Upper lobe of left lung (tissue), 4 donors: Measurements from ENCODE around the gene TRMT1.

ENCODE experiments used
- CTCF ChIP-seq, 6 experiments: fragments of 450-650 bp in 4 of 6; fragments of 200-600 bp in 2 of 6; sonication (generic) in 2 of 6; IDR thresholded peaks; one replicate each; pipeline ENCODE4 v1.5.1; 2016 to 2019; ENCODE audit warnings: antibody characterized with exemption in 6 of 6
- EP300 ChIP-seq, 4 donors: sonication (generic); formaldehyde crosslinking; IDR thresholded peaks; one replicate each; pipeline ENCODE4 v1.5.1; 2017; ENCODE audit warnings: antibody characterized with exemption in 4 of 4, control low read depth in 2 of 4
- POLR2A ChIP-seq, 4 donors: fragments of 450-650 bp; IDR thresholded peaks; one replicate each; pipeline ENCODE4 v1.5.1; 2016 to 2017; ENCODE audit warnings: antibody characterized with exemption in 4 of 4, mild to moderate bottlenecking in 2 of 4

DNA sequence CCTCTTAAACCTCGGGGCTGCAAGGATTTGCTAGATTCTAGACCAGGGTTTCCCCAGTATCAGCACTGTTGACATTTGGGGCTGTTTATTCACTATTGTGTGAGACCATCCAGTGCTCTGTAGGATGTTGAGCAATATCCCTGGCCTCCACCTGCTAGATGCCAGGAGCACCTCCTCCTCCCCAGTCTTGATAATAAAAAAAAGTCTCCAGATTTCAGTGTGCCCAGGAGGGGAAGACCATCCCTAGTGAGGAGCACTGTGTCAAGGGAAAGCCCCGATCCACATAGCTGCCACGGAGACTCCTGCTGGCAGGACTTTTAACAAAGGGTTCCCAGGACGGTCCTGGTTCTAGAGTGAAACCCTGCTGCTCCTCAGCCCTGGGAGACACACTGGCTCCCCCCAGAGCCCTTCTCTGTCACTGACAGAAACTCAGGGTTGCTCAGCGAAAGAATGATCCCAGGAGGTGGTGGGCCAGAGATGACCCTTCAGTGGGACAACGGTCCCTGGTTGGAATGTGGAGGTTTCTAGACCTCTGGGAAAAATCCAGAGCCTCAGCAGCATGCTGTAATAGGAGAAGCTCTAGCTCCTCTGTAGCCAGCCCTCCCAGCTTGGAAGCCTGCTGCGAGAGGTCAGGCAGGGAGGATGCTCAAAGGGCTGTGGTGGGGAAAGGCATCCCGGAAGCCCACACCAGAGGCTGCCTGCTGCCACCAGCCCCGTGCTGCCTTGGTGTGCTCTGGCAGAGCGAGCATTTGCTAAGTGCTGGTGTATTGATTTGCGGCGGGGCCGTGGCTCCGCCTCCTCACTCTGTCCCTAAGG lies 34.1 kb downstream of the TRMT1 start:
- TF ChIP-seq EP300 (IDR thresholded peaks at IDR 0.05) (no peak), POLR2A (IDR thresholded peaks at IDR 0.05) (no peak), CTCF (IDR thresholded peaks at IDR 0.05) (no peak)
